HepG2 (cell line): ENCODE data around the gene FITM2. TPM values are rescaled to one million over a fixed set of nuclear protein-coding genes. Genes with fewer than 3 reads are reported as not detected.

ENCODE experiments used
- ATF1 ChIP-seq: IDR thresholded peaks from 2 replicates; pipeline ENCODE4 v1.6.1; 2016; ENCODE audit warnings: mild to moderate bottlenecking, control low read depth
- ATF7 ChIP-seq, 2 experiments: fragments of 450-650 bp in 1 of 2; sonication (generic) in 1 of 2; formaldehyde crosslinking in 1 of 2; IDR thresholded peaks; 2 replicates each; pipeline versions ENCODE4 v1.4.0 to v1.6.1; 2016 to 2020; ENCODE audit warnings: antibody characterized with exemption in 1 of 2, mild to moderate bottlenecking in 1 of 2, missing genetic modification reagents in 1 of 2
- BORCS8-MEF2B ChIP-seq: sonication (generic); formaldehyde crosslinking; IDR thresholded peaks from 2 replicates; pipeline ENCODE4 v1.8.0; 2022; ENCODE audit warnings: mild to moderate bottlenecking, missing genetic modification reagents
- EP300 ChIP-seq, 3 experiments: sonication (generic) in 1 of 3; formaldehyde crosslinking in 1 of 3; IDR thresholded peaks; 2 replicates each; pipeline versions ENCODE4 v1.5.1 to v1.6.1; 2011 to 2020; ENCODE audit warnings: low read depth in 2 of 3, low read length in 2 of 3, borderline replicate concordance in 1 of 3, improper control_type of control experiment in 1 of 3, mild to moderate bottlenecking in 1 of 3, missing genetic modification reagents in 1 of 3, moderate library complexity in 1 of 3
- FUBP1 ChIP-seq: sonication (generic); formaldehyde crosslinking; IDR thresholded peaks from 2 replicates; pipeline ENCODE4 v1.5.1; 2020; ENCODE audit warnings: missing genetic modification reagents, mild to moderate bottlenecking, borderline replicate concordance
- GABPB1 ChIP-seq: IDR thresholded peaks from 2 replicates; pipeline ENCODE4 v1.6.1; 2016; ENCODE audit warnings: mild to moderate bottlenecking, missing genetic modification reagents, moderate library complexity, missing compliant biosample characterization
- HES4 ChIP-seq: sonication (generic); formaldehyde crosslinking; IDR thresholded peaks from 2 replicates; pipeline ENCODE4 v1.9.0; 2021; ENCODE audit warnings: mild to moderate bottlenecking, missing genetic modification reagents, borderline replicate concordance
- HHEX ChIP-seq: IDR thresholded peaks from 2 replicates; pipeline ENCODE4 v1.6.1; 2016; ENCODE audit warnings: control low read depth
- HOXA3 ChIP-seq: sonication (generic); formaldehyde crosslinking; IDR thresholded peaks from 2 replicates; pipeline ENCODE4 v1.5.0; 2020; ENCODE audit warnings: missing genetic modification reagents
- KDM3A ChIP-seq: IDR thresholded peaks from 2 replicates; pipeline ENCODE4 v1.6.1; 2018; ENCODE audit warnings: low read depth, missing compliant biosample characterization
- MTERF4 ChIP-seq: sonication (generic); formaldehyde crosslinking; IDR thresholded peaks from 2 replicates; pipeline ENCODE4 v1.8.0; 2023; ENCODE audit warnings: mild to moderate bottlenecking, missing genetic modification reagents
- MXI1 ChIP-seq: IDR thresholded peaks from 3 replicates; pipeline ENCODE4 v1.6.1; 2012; ENCODE audit warnings: low read depth, low read length, inconsistent platforms, borderline replicate concordance
- POLR2A ChIP-seq, 2 experiments: IDR thresholded peaks; 2 replicates each; pipeline ENCODE4 v1.6.1; 2011; ENCODE audit warnings: low read depth in 2 of 2, low read length in 2 of 2, mild to moderate bottlenecking in 1 of 2, moderate library complexity in 1 of 2; ENCODE audit not compliant: insufficient read depth in 1 of 2
- RBFOX2 ChIP-seq: fragments of 200-400 bp; formaldehyde crosslinking; IDR thresholded peaks from 2 replicates; pipeline ENCODE4 v1.6.1; 2017; ENCODE audit warnings: low read depth, mild to moderate bottlenecking, low read length
- SETDB1 ChIP-seq: sonication (generic); formaldehyde crosslinking; IDR thresholded peaks from 2 replicates; pipeline ENCODE4 v1.5.1; 2020; ENCODE audit warnings: missing genetic modification reagents, mild to moderate bottlenecking, borderline replicate concordance
- SIX1 ChIP-seq: sonication (generic); formaldehyde crosslinking; IDR thresholded peaks from 2 replicates; pipeline ENCODE4 v1.4.0; 2020; ENCODE audit warnings: missing genetic modification reagents, borderline replicate concordance
- SMAD9 ChIP-seq: sonication (generic); formaldehyde crosslinking; IDR thresholded peaks from 2 replicates; pipeline ENCODE4 v1.5.1; 2020; ENCODE audit warnings: mild to moderate bottlenecking, missing genetic modification reagents
- ZBTB7A ChIP-seq: sonication (generic); formaldehyde crosslinking; IDR thresholded peaks from 2 replicates; pipeline ENCODE4 v1.8.0; 2022; ENCODE audit warnings: mild to moderate bottlenecking, missing genetic modification reagents
- ZNF34 ChIP-seq: sonication (generic); formaldehyde crosslinking; IDR thresholded peaks from 2 replicates; pipeline ENCODE4 v1.4.0; 2020; ENCODE audit warnings: mild to moderate bottlenecking, missing genetic modification reagents, borderline replicate concordance
- ZNF460 ChIP-seq: sonication (generic); formaldehyde crosslinking; IDR thresholded peaks from 2 replicates; pipeline ENCODE4 v1.5.1; 2020; ENCODE audit warnings: missing genetic modification reagents, mild to moderate bottlenecking, borderline replicate concordance
- ZNF678 ChIP-seq: sonication (generic); formaldehyde crosslinking; IDR thresholded peaks from 2 replicates; pipeline ENCODE4 v1.4.0; 2020; ENCODE audit warnings: mild to moderate bottlenecking, missing genetic modification reagents
- ZNF776 ChIP-seq: sonication (generic); formaldehyde crosslinking; IDR thresholded peaks from 2 replicates; pipeline ENCODE4 v1.4.0; 2020; ENCODE audit warnings: mild to moderate bottlenecking, missing genetic modification reagents
- polyA plus RNA-seq, 8 experiments: library from polyadenylated mRNA; depleted of rRNA in 3 of 8; stranded (reverse) in 7 of 8; unstranded in 1 of 8; fragments of >200 nt; fragmentation: Illumina TruSeq in 4 of 8; extraction: Trizol in 4 of 8; gene quantifications; 2 replicates each; pipeline versions ENCODE4 v1.2.1 to v1.2.3, GENCODE V29; 2011 to 2016; ENCODE audit warnings: low read depth in 4 of 8, missing spikeins in 1 of 8, mixed read lengths in 1 of 8; ENCODE audit not compliant: insufficient read depth in 1 of 8
- total RNA-seq, 5 experiments: library from RNA; depleted of rRNA; stranded (reverse); fragments of >200 nt; fragmentation: Illumina TruSeq; extraction: Trizol; gene quantifications; 2 replicates each; pipeline ENCODE4 v1.2.3, GENCODE V29; 2016; ENCODE audit warnings: low read depth in 1 of 5
- TF ChIP-seq, protein P1 (sequence below): sonication (generic); formaldehyde crosslinking; IDR thresholded peaks from 2 replicates; pipeline ENCODE4 v1.5.0; 2020; ENCODE audit warnings: missing genetic modification reagents

FITM2 gene
- total and polyA plus RNA-seq, 2 of the 13 experiments (the other 11 are each of a cell fraction or from before 2014, with no cell fraction given), result 9.6 to 24.5 TPM

DNA sequence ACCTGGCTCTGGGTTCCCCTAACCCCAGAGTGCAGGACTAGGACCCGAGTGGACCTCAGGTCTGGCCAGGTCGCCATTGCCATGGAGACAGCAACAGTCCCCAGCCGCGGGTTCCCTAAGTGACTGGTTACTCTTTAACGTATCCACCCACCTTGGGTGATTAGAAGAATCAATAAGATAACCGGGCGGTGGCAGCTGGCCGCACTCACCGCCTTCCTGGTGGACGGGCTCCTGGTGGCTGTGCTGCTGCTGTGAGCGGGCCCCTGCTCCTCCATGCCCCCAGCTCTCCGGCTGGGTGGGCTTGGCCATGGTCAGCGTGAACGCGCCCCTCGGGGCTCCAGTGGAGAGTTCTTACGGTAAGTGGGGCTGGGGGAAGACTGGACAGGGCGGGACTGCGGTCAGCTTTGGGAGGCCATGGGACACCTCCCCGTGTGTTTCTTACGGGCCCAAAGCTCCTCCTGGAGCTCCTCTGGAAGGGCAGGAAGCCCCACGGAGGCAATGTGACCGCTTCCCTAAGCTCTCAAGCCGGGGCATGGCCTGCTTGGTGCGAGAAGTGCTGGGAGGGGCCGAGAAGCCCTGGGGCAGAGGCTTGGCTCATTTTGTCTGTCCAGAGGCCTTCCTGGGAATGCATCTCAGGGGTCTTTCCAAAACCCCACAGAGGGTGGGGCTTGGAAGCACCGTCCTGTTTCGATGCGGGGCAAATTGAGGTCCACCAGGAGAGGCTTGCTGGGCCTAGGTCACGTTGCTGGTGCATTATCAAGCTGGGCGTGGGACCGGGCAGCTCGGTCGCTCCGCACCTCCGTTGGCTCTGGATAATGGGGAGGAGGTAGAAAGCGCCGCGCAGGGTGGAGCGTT is 44.7 kb upstream of the FITM2 start, which contains the start of gene HNF4A (continued):
- TF ChIP-seq HES4 (CRISPR knock-in tag), result peak; percentile 95
- TF ChIP-seq EP300 (IDR thresholded peaks at IDR 0.05; ENCODE audit: low read depth in 2 of 2, low read length in 2 of 2), result peak in 1 of 2 experiments; percentile 50; a peak in 1 of 4 replicates
- no peak for TF ChIP-seq EP300 (CRISPR knock-in tag; IDR thresholded peaks at IDR 0.05; ENCODE audit: borderline replicate concordance)
- no peak for TF ChIP-seq ATF1 (CRISPR knock-in tag)
- peak; percentile 18; the same call in 1 of the 2 replicates for TF ChIP-seq ZNF460 (CRISPR knock-in tag)
- peak; percentile 95 for TF ChIP-seq ZNF678 (CRISPR knock-in tag)
- TF ChIP-seq ATF7 (IDR thresholded peaks at IDR 0.05), result no peak
- TF ChIP-seq ATF7 (CRISPR knock-in tag; IDR thresholded peaks at IDR 0.05), result peak; percentile 79
- peak; percentile 97 for TF ChIP-seq BORCS8-MEF2B
- peak; percentile 78 for TF ChIP-seq GABPB1 (CRISPR knock-in tag)
- TF ChIP-seq MTERF4 (CRISPR knock-in tag), result peak; percentile 90
- peak; percentile 94; the same call in 1 of the 2 replicates for TF ChIP-seq FUBP1 (CRISPR knock-in tag)
- no peak for TF ChIP-seq SMAD9 (CRISPR knock-in tag)
- peak; percentile 72 for TF ChIP-seq SIX1 (CRISPR knock-in tag)
- TF ChIP-seq RBFOX2, result peak; percentile 93
- TF ChIP-seq ZBTB7A, result peak; percentile 70
- TF ChIP-seq MXI1, result peak; percentile 73; the same call in 1 of the 3 replicates
- TF ChIP-seq HHEX, result no peak
- TF ChIP-seq, protein P1, sequence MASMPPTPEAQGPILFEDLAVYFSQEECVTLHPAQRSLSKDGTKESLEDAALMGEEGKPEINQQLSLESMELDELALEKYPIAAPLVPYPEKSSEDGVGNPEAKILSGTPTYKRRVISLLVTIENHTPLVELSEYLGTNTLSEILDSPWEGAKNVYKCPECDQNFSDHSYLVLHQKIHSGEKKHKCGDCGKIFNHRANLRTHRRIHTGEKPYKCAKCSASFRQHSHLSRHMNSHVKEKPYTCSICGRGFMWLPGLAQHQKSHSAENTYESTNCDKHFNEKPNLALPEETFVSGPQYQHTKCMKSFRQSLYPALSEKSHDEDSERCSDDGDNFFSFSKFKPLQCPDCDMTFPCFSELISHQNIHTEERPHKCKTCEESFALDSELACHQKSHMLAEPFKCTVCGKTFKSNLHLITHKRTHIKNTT (CRISPR knock-in tag), result no peak
- peak; percentile 84 for TF ChIP-seq HOXA3 (CRISPR knock-in tag)
- TF ChIP-seq ZNF34 (CRISPR knock-in tag), result peak; percentile 92
- TF ChIP-seq ZNF776, result no peak
- peak; percentile 78; the same call in 1 of the 2 replicates for TF ChIP-seq SETDB1 (CRISPR knock-in tag)
- TF ChIP-seq KDM3A, result peak; percentile 82
- peak; percentile 85 to 98 for TF ChIP-seq POLR2A (IDR thresholded peaks at IDR 0.05; ENCODE audit: insufficient read depth in 1 of 2, low read depth in 2 of 2, low read length in 2 of 2)
